Stimulated activated CD4-positive, alpha-beta T cell treated with anti-CD3 and anti-CD28 coated beads, TNF-alpha, amount 100 ng/mL, for 1 hour (primary cell): ENCODE data around the gene PBX1.

Source experiments
- DNase-seq, 3 donors: peaks; one replicate each; pipeline ENCODE4 v3.0.0-alpha.2; 2020; ENCODE audit warnings: low read depth in 3 of 3, low spot score in 1 of 3

The PBX1 gene

DNA sequence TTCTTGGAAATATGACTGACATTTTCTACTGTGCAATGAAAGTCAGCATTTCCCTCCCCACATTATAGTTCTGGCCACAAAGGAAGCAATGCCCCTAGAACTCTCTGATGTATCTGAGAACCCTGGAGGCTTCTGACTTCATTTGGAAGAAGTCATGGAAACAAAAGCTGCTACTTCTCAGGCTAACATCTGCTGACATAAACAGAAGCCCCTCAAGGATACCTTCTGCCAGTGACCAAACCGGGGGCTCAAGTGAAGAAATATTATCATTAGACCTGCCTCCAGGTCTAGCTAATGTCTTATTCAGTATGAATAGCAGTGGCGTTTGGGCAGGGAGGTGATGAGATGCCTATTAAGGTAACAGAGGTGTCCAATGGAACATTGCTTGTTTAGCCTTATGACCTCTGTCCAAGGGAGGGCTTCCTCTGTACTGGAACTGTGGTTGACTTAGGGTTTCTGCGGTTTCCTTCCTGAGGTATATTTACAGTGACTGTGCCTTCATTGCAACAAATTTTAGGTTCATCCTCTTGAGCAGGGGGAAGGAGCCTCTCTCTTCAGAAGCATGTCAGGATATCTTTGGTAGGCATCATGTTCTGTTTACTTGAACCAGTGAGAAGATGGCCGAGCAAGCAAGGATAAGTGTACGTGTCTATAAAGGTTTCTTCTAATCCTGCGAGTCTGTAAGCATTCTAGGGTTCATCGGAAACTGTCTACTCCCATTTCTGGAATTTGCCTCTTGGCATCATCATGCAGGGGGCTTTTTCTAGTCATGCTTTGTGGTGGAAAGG is 161.7 kb downstream of the PBX1 start:
- DNase-seq = no peak

DNA sequence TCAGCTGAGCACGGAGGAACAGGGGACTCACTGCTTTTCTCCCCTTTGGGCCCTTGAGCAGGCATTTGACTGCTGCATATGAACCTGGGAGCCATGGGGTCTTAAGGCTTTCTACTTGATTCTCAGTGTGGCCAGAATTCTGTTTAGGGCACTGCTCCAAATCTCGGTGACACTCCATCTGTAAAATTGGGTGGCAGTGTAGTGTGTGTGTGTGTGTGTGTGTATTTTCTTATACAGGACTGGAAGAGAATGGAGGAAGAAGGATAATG is 162.2 kb downstream of the PBX1 start:
- DNase-seq = no peak

DNA sequence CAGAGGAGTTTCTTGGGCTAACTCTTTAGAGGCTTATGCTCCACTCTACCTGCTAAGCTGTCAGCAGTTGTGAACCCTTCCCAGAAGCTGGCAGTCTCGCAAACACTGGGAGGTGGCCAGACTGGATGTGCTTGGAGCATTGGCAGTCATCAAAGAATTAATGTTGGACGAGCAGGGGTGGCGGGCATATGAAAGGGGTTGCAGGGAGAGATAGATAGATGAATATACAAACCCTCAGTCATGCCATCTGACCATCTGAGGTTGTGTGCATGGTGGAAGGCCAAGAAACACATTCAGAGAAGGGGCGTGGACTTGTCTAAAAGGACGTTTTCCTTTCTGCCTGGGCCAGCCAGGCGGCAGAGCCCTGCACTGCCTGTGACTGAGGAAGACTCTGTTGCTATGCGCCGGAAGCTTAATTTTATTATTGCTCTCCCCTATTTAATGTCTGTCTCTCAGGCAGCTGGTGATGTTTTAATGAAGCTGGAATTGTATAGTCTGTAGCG is 164.4 kb downstream of the PBX1 start:
- DNase-seq = no peak

DNA sequence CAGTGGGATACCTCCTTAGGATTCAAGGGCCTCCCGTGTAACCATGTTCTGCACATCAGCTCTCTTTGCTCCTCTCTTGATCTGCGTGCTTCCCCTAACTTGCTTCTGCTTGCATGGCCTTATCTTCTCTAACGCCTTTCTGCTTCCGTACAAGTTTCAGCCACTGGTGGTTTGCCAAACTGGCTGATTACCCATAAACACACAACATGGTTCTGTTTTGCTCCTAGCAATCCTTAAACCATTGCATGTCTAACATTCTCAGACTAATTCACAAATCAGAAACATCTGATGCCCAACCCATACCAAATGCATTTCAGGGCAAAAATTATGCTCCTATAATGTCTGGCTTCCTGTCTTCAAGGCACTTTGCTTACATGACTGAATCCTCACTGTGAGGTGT is 166.4 kb downstream of the PBX1 start:
- no peak for DNase-seq

DNA sequence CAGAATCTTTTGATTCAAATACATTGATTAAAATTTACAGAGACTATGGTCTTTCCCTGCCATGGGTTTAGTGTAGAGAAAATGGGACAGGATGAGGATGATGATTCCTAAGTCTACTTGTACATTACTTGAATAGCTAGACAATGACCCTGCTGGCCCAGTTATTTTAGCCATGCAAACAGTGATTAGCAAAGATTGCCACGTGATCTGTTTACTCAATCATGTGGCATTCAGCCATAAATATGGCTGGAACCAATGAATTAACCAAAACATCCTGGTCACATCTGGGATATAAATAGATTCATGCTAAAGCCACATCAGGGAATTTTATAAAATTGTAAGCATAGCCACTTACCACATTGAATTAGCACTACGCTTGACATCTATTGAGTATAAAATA is 167.3 kb downstream of the PBX1 start:
- DNase-seq = no peak

DNA sequence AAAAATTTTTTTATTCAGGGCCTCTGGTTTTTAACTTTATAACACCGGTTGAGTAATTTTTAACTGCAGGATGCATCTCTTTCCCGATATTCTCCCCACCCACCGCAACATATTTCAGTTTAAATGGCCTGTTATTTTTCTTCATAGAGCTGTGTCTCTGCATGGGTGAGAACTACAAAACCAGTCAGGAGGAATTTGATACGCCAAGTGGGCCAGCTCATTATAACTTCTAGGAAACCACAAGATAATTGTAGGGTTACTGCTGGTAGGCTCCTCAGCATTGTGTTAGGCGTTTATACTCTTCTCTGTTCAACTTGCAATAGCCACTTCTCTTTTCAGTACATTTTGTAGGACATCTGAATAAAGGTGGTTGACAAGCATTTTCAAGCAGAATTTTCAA is 169.7 kb downstream of the PBX1 start:
- no peak for DNase-seq

DNA sequence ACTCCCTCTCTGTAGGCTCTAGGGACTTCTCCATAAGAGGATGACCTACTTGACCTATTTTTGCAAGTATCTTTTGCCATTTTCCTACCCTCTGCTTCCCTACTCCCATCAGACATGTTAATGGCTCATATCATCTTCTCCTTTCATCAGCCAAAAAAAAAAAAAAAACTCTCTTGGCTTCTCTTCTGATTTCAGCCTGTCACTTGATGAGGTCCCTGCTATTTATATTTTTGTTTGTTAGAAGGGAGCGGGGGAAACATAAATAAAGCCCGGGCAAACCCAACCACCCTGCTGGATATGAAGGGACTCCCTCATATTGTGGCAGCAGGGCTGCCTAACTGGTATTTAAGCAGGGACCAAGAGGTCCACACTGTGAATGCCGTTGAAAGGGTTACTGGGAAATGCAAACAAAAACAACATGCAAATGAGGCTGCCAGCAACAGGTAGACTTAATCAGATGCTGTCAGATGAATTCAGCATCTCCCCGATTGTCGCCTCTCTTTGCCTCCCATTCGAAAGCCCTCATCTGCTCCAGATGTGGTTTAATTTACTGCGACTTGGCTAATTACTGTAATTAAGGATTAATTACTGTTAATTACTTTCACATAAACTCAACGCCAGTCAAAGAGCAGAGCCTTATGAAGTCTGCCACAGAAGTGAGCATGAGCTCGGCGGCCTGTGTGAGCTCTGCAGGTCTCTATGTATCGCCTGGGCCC is 172.3 kb downstream of the PBX1 start:
- DNase-seq = no peak

DNA sequence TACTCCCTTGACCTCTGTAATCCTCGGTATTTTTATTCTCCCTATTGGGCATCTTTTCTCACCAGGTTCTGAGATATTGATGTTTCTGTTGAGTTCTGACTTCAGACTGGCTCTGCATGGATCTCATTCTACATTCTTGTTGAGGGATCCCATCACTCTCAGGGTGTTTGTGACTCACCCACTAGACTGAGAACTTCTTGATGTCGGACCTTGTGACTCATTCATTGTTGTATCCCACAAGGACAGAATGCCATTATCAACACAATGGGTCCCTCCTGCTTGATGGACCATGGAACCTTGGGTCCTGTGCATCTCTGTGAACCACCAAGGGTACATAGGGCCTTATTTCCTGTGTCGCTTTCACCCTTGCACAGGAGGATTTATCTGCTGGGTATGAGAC is 174.1 kb downstream of the PBX1 start:
- no peak for DNase-seq

DNA sequence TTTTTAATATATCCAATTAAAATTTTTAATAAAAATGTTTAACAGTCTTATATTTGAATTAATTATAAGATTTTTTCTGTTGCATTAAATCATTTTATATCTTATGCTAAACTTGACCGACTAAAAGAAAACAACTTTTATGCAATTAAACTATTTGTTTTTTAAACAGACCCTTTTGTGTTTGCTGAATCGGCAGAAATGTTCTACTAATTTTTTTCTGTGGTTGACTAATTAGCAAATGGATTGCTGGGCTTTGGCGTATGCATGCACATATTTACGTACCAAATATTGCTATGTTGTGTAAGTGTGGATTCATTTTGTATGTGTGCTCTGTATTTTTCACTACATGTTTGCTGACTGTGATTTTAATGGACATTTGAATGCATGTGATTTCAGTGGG is 174.8 kb downstream of the PBX1 start:
- DNase-seq = no peak

DNA sequence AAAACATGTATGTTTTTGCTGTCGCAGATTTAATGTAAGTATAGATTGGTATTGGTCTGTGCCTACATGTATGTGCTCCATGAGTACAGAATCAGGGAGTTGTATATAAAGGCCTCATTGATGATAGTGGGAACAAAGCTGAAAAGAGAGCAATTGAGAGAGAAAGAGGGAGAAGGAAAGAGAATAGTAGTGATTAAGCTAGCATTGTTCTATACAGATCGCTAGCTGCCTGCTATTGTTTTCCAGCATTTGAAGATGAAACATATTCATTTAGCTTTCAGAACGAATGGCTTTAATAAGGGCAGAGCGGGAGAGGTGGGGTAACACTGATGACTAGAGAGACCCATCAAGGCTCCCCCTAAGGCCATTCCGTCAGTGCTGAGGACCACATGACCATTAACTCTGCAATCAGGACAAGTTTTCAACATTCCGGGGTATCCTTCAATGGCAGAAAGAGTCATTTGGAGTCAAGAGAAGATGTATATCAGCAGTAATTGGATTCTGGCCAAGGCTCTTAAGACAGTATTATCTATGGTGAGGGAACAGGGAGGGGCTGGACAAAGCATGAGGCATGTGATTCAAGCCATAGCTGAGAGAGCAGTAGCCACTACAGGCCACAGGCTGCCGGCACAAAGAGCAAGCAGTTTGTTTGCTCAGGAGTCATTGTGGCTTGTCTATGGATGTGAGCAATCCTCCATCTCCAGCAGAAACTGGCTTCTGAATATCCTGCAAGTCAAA is 176.5 kb downstream of the PBX1 start:
- no peak for DNase-seq

DNA sequence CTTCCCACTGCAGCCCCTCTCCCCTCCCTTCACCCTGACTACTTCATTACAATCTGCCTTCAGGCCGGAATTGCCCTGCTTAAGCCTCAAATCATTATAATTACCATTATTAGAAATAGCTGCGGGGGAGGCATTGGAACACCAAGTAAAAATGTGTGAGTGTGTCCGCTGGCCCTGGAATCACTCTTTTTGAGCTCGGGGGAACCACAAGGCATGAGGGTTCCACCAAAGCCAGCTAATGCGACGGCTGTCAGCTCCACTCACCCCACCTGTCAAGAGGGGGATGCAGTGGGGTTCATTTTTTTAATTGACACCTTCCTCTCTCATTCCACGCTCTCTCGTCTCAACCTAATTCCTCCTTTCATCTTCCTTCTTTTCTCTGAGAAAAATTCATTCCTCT is 177.2 kb downstream of the PBX1 start:
- DNase-seq = no peak

DNA sequence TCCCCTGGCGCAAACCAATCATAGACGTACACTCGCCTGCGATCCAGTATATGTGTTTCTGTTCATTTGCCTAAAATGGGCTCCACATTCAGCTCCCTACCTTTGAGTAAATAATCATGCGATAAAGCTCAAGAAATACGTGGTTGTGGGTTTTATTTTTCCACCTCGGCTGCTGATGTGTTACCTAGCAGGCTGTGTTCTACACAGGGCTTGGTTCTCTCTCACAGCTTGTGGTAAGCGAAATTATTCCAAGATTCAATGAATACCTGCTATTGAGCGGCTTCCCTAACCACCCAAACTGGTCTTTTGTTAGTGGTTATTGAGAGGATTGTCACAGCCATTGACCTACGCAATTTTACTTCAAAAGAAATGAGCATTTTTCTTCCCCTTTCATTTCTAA is 180.2 kb downstream of the PBX1 start:
- no peak for DNase-seq

DNA sequence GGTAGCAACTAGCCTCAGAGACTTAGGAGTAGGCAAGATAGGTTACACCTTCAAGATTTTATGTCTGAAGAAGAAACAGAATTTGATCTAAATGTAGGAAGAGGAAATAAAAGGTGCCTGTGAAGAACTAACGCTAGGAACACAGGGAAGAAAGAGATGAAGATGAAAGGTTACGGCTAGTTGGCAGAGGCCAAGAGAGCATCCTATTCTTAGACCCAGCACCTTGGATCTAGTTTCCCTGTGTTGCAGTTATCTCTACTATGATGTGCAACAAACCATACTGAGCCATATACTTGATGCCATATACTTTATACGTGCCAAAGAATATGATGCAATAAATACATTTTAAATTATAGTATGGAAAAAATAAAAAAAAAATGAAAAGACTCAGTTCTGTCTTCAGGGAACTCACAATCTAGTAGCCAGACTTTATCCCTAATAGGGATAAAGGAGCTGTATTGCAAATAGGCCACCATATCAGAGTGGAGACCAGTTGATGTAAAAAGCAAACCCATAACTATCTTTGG is 181.1 kb downstream of the PBX1 start:
- DNase-seq = no peak

DNA sequence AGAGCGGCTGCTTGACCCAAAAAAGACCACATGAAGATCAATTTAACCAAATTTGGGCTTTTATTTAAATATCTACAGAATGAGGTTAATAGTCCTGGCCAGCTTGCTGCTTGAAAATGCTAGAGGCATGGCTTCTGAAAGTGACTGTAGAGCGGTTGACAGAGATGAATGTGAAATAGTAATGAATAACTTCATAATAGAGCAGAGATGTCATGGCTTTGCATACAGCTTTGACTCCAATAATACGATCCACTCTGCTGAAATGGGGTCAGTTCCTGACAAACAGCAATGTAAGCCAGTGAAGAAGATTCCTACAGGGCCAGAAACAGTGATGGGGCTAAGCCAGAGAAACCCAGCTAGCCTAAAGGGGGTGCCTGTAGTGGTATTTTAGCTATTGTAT is 183.8 kb downstream of the PBX1 start:
- DNase-seq = no peak

DNA sequence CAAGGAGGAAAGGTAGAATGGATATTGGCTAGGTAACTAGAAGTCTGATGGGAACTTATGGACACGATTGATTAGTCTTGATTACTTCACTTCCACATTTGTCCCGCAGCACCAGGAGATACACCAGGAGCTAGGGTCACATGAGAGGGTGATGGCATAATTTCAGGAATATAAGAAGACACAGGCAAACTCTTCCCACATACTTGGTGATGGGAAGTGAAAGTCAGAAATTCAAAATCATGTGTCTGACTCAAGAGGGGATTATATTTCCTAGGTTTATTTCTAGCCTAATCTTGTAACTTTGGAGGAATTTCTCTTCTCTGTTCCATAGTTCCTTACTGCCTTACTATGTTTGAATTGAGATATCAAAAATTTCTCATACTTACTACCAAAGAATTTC is 185.0 kb downstream of the PBX1 start:
- no peak for DNase-seq

DNA sequence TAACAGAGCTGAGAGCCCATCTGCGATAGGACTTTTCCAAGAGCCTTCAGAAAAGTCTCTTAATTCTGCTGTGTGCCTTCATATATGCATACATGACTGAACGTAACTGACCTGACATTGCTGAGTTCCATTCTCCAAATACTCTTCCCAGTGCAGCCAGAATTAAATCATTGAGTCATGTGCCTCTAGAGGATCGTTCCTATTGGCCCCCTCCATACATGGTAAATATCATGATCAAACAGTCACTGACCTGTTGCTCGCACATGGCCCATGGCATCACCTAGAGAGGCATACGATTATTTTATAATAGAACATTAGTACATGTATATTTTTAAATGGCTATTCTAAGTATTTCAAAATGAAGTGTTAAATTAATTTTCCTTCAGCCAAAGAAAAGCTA is 186.8 kb downstream of the PBX1 start:
- no peak for DNase-seq

DNA sequence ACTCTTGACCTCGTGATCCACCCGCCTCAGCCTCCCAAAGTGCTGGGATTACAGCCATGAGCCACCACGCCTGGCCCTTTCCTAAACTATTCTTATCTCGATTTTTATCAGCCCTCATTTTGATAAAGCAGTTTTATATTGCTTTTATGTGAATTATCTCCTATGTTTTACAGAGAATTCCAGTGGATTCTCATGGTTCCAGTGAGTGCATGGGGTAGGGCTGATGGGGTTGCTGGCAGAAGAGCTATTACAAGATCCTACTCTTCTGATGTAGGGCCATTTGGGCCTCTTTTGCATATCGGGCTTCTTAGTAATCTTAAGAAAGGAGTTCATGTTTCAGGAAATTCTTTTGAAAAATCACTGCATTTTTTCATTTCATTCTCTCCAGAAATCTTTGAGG is 187.6 kb downstream of the PBX1 start:
- no peak for DNase-seq

DNA sequence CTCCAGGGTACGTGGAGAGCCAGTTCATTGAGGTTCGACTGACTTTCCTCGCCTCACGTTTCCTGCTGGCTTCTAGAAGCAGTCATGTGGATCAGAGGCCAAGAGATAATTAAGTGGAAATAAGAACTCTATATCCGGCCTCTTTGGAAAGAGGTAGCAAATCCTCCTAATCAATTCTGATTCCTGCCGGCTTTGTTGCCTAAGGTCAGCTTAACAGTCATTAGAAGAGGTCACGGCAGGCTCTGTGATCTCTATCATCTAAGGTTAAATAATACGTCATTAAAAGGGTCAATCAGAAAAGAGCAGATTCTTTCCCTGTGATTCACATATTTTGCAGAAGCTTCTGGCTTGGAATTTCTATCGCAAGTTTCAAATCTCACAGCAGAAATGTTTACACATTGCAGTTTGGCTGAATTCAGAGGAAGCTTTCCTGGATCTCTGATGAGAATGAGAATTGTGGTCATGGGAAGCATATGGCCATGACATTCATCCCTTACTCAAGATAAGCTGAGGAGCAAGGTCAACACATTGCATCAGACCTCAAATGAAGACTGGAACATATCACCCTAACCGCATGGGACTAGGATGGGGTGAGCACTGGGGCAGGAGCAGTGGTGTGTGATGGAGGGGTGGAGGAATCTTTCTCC is 189.4 kb downstream of the PBX1 start:
- no peak for DNase-seq

DNA sequence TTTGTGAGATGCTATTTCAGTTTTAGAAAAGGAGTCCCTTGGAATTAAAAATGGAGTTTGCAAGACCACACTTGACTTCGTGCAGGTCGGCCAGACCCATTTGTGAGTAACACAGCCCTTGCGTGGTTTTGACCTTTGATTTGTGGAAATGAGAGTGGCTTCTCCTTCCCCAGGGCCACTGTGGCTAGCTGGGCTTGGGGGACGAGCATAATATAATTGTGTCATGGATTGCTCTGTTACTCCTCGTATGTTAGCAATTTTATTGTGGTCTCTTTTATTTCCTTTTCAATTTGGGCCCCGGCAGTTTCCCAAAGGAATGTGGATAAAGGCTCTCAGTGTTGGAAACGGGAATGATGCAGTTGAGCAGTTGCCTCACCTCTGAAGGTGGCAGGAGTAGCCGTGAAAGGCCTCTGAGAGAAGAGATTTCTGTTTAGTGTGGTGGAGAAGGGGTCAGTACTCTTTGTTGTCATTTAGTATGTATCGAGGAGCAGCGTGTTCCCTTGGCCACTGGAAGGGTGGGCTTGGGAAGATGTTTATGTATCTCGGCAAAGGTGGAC is 194.6 kb downstream of the PBX1 start:
- DNase-seq = no peak

DNA sequence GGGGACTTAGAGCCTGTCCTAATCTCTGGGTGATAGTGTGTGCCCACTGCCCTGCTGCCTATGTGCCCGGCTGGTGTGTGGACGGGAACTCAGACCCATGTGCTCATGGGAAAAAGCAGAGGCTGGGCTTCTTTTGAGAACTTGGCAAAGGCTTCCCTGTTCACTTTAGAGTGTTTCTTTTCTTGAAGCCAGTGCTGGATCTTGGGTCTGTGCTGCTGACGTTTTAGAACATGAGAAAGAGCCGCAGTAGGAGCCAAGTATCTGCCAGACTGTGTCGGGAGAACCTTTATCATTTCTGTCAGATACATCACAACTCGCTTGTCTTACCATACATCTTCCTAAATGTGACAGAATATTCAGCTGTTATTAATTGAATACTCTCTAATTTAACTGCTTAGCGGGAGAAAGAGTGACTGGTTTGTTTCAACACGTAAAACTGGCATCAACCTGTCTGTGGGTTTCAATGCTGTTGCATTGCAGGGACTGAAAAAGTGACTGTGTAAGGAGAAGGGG is 195.2 kb downstream of the PBX1 start:
- no peak for DNase-seq

DNA sequence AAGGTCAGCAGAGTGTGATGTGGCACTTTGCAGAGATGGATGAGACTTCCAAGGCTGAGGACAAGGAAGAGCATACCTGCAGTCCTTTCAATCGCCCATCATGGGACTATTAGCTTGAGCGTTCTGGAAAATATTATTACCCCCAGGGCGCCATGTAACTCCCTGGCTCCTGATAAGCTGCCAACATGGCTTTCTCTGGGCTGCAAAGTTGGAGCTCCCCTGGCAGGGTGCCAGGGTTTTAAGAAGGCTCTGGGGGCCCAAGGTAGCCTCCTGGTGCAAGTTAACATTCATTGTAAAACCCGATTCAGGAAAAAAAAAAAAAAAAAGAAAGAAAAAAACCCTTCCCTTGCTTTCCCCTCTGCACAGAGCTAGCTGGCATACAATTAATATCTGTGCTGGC is 196.7 kb downstream of the PBX1 start:
- no peak for DNase-seq
